ENCODE measurements around the gene MKKS. TPM values are rescaled to one million over a fixed set of nuclear protein-coding genes. Genes with fewer than 3 reads are reported as not detected.

The MKKS gene
- total RNA-seq, 1 donor from 2014 or later, result 15.7 TPM

- no peak overlapping the region for H3K27ac ChIP-seq
- peaks cover 21% of the 10 kb centered on the region for H3K36me3 ChIP-seq
- intact Hi-C loops (cut with DNase I), result no loop called here
- no peaks in the 10 kb centered on the region for H3K4me1 ChIP-seq
- ATAC-seq (no peak), DNase-seq (no peak)
- no peak overlapping the region for H3K4me3 ChIP-seq
- TF ChIP-seq CTCF (IDR thresholded peaks at IDR 0.05), result no peak
- H3K27me3 ChIP-seq, result no peaks in the 10 kb centered on the region
- H3K9me3 ChIP-seq, result no peaks in the 10 kb centered on the region
These were observed 21.2 kb downstream of the MKKS start for GRCh38 chr20:10412591-10413408.

- DNase-seq, result no peak
- Histone ChIP-seq H3K4me1 (no peaks in the 10 kb centered on the region), H3K27me3 (no peaks in the 10 kb centered on the region), H3K4me3 (no peak overlapping the region), H3K9me3 (no peaks in the 10 kb centered on the region), H3K36me3 (peaks cover 21% of the 10 kb centered on the region), H3K27ac (no peak overlapping the region)
- intact Hi-C loops (cut with DNase I), result no loop called here
- TF ChIP-seq CTCF (IDR thresholded peaks at IDR 0.05), result no peak
- ATAC-seq, result no peak
These were observed 22.3 kb downstream of the MKKS start for GRCh38 chr20:10411673-10412072.

- no peaks in the 10 kb centered on the region for H3K4me1 ChIP-seq
- no peak for TF ChIP-seq CTCF (IDR thresholded peaks at IDR 0.05)
- peaks cover 32% of the 10 kb centered on the region for H3K36me3 ChIP-seq
- H3K4me3 ChIP-seq, result no peak overlapping the region
- no peaks in the 10 kb centered on the region for H3K9me3 ChIP-seq
- no peak for ATAC-seq
- no peak overlapping the region for H3K27ac ChIP-seq
- no peak for DNase-seq
- intact Hi-C loops (cut with DNase I), result no loop called here
- no peaks in the 10 kb centered on the region for H3K27me3 ChIP-seq
These were observed 25.8 kb downstream of the MKKS start for GRCh38 chr20:10408108-10408813.

- no peak for ATAC-seq
- no peak overlapping the region for H3K4me3 ChIP-seq
- H3K27ac ChIP-seq, result no peak overlapping the region
- DNase-seq, result no peak
- no peaks in the 10 kb centered on the region for H3K9me3 ChIP-seq
- intact Hi-C loops (cut with DNase I), result no loop called here
- H3K27me3 ChIP-seq, result no peaks in the 10 kb centered on the region
- H3K36me3 ChIP-seq, result peaks cover 17% of the 10 kb centered on the region
- no peaks in the 10 kb centered on the region for H3K4me1 ChIP-seq
- TF ChIP-seq CTCF (IDR thresholded peaks at IDR 0.05), result no peak
These were observed 29.0 kb downstream of the MKKS start for GRCh38 chr20:10404959-10405530.

GRCh38 chr20:10404023-10404628 lies 29.9 kb downstream of the MKKS start:
- intact Hi-C loops (cut with DNase I), result no loop called here

More at GRCh38 chr20:10404023-10404628, 29.9 kb downstream of the MKKS start:
- Histone ChIP-seq H3K27me3 (no peaks in the 10 kb centered on the region), H3K36me3 (peaks cover 17% of the 10 kb centered on the region), H3K4me3 (no peak overlapping the region), H3K27ac (no peak overlapping the region), H3K4me1 (no peaks in the 10 kb centered on the region), H3K9me3 (no peaks in the 10 kb centered on the region)
- ATAC-seq (no peak), DNase-seq (no peak)
- no peak for TF ChIP-seq CTCF (IDR thresholded peaks at IDR 0.05)

Data from upper lobe of right lung (tissue), 1 donor.